Limb (tissue), 2 donors: ENCODE data around the gene CASZ1.

ENCODE experiments used
- DNase-seq, 2 donors: peaks; one replicate each; pipeline ENCODE4 v3.0.0-alpha.2; 2016; ENCODE audit errors: extremely low spot score in 2 of 2

Gene CASZ1

GRCh38 chr1:10775763-10776162 is 20.7 kb downstream of the CASZ1 start:
- no peak for DNase-seq

- no peak for DNase-seq
Measured at GRCh38 chr1:10774615-10775310, 21.7 kb downstream of the CASZ1 start.

- DNase-seq: no peak
Measured at GRCh38 chr1:10773851-10774614, 22.4 kb downstream of the CASZ1 start.

- DNase-seq: no peak
Measured at GRCh38 chr1:10773376-10773775, 23.1 kb downstream of the CASZ1 start.

- no peak for DNase-seq
Measured at GRCh38 chr1:10772711-10773110, 23.7 kb downstream of the CASZ1 start.

GRCh38 chr1:10771789-10772188 is 24.7 kb downstream of the CASZ1 start:
- DNase-seq: no peak

GRCh38 chr1:10768552-10768951 is 27.9 kb downstream of the CASZ1 start:
- DNase-seq: no peak

- DNase-seq: no peak
Measured at GRCh38 chr1:10767282-10767681, 29.2 kb downstream of the CASZ1 start.

GRCh38 chr1:10765734-10766478 is 30.5 kb downstream of the CASZ1 start:
- no peak for DNase-seq

- DNase-seq: no peak
Measured at GRCh38 chr1:10765304-10765703, 31.1 kb downstream of the CASZ1 start.

- DNase-seq: no peak
Measured at GRCh38 chr1:10764296-10764798, 32.1 kb downstream of the CASZ1 start.

GRCh38 chr1:10762875-10763274 is 33.6 kb downstream of the CASZ1 start:
- no peak for DNase-seq

GRCh38 chr1:10762153-10762523 is 34.3 kb downstream of the CASZ1 start:
- no peak for DNase-seq

GRCh38 chr1:10761503-10762152 is 34.8 kb downstream of the CASZ1 start:
- peak in 1 of 2 donors; percentile 28 for DNase-seq

GRCh38 chr1:10760566-10761502 is 35.6 kb downstream of the CASZ1 start:
- DNase-seq: no peak

GRCh38 chr1:10759413-10760200 is 36.8 kb downstream of the CASZ1 start:
- DNase-seq: no peak

- no peak for DNase-seq
Measured at GRCh38 chr1:10756842-10757241, 39.6 kb downstream of the CASZ1 start.

- DNase-seq: peak; percentile 51 to 64
Measured at GRCh38 chr1:10755970-10756521, 40.4 kb downstream of the CASZ1 start.

- DNase-seq: no peak
Measured at GRCh38 chr1:10754568-10755329, 41.7 kb downstream of the CASZ1 start.
